H1 (cell line): ENCODE results near the gene NRXN2. TPM values are rescaled to one million over a fixed set of nuclear protein-coding genes. Genes with fewer than 3 reads are reported as not detected.

Experiments
- CTCF ChIA-PET: fragments of 300-600 bp; sonication (Branson Sonifier 250); formaldehyde crosslinking; loops from one replicate; lab custom pipeline; 2021; ENCODE audit not compliant: partially characterized antibody; lab: Charles Lee
- POLR2A ChIA-PET: fragments of 300-600 bp; sonication (Branson Sonifier 250); formaldehyde crosslinking; loops from one replicate; lab custom pipeline; 2021; ENCODE audit warnings: inconsistent platforms; ENCODE audit not compliant: partially characterized antibody; lab: Charles Lee
- DNase-seq, 2 experiments: peaks; one replicate each; pipeline versions ENCODE4 v3.0.0 to v3.0.0-alpha.2; 2010 to 2022; ENCODE audit warnings: low spot score in 2 of 2, low read depth in 1 of 2, mixed read lengths in 1 of 2
- FAIRE-seq: peaks from 2 replicates; lab custom pipeline; 2011; peaks lifted over from hg19 to GRCh38; lab: Jason Lieb, UNC
- H2AFZ ChIP-seq: 2 replicates; pipeline ENCODE4 v1.8.1; 2012; ENCODE audit warnings: low read length, inconsistent platforms
- H2AK5ac ChIP-seq: 2 replicates; pipeline ENCODE4 v1.6.1; 2013; ENCODE audit warnings: low read depth, low read length
- H2BK120ac ChIP-seq: replicated peaks from 2 replicates; pipeline ENCODE3; 2013; ENCODE audit warnings: low read depth, low read length, inconsistent platforms
- H2BK12ac ChIP-seq: 2 replicates; pipeline ENCODE4 v1.6.1; 2013; ENCODE audit warnings: low read depth, low read length
- H2BK15ac ChIP-seq: 2 replicates; pipeline ENCODE4 v1.6.1; 2013; ENCODE audit warnings: low read length
- H2BK20ac ChIP-seq: 2 replicates; pipeline ENCODE4 v1.6.1; 2013; ENCODE audit warnings: low read length
- H2BK5ac ChIP-seq: 2 replicates; pipeline ENCODE4 v1.6.1; 2013; ENCODE audit warnings: low read depth, low read length
- H3K14ac ChIP-seq: 2 replicates; pipeline ENCODE4 v1.6.1; 2013; ENCODE audit warnings: inconsistent platforms; ENCODE audit not compliant: insufficient read length
- H3K18ac ChIP-seq: 2 replicates; pipeline ENCODE4 v1.6.1; 2013; ENCODE audit warnings: low read length; ENCODE audit errors: extremely low read depth
- H3K23ac ChIP-seq: 2 replicates; pipeline ENCODE4 v1.6.1; 2013; ENCODE audit warnings: inconsistent platforms; ENCODE audit not compliant: insufficient read length
- H3K23me2 ChIP-seq: 2 replicates; pipeline ENCODE4 v1.6.1; 2013; ENCODE audit warnings: low read depth, low read length
- H3K27ac ChIP-seq: 2 replicates; pipeline ENCODE4 v1.6.1; 2011; ENCODE audit warnings: low read depth, low read length, inconsistent platforms
- H3K27me3 ChIP-seq, 4 experiments: replicated peaks in 1 of 4; 1 replicate in 1 of 4; 2 replicates in 3 of 4; pipeline versions ENCODE4 v1.6.1 to v1.8.1; 2011 to 2013; ENCODE audit warnings: low read length in 3 of 4, mild to moderate bottlenecking in 3 of 4, inconsistent platforms in 2 of 4, mixed read lengths in 2 of 4, moderate library complexity in 1 of 4; ENCODE audit not compliant: control insufficient read depth in 3 of 4, insufficient read depth in 3 of 4; ENCODE audit errors: extremely low read depth in 1 of 4
- H3K36me3 ChIP-seq, 4 experiments: 2 replicates each; pipeline versions ENCODE4 v1.6.1 to v1.8.1; 2011 to 2013; ENCODE audit warnings: mild to moderate bottlenecking in 4 of 4, low read length in 3 of 4, moderate library complexity in 2 of 4, control low read depth in 1 of 4, inconsistent platforms in 1 of 4; ENCODE audit not compliant: insufficient read depth in 4 of 4, control insufficient read depth in 2 of 4
- H3K4ac ChIP-seq: replicated peaks from 2 replicates; pipeline ENCODE3; 2013; ENCODE audit warnings: low read length, low read depth, mixed read lengths, inconsistent platforms; ENCODE audit not compliant: insufficient read length
- H3K4me1 ChIP-seq, 4 experiments: replicated peaks in 1 of 4; 1 replicate in 1 of 4; 2 replicates in 3 of 4; pipeline versions ENCODE4 v1.6.1 to v1.8.1; 2011 to 2013; ENCODE audit warnings: low read length in 3 of 4, inconsistent platforms in 2 of 4, mixed read lengths in 1 of 4; ENCODE audit not compliant: insufficient read depth in 4 of 4, control insufficient read depth in 3 of 4
- H3K4me2 ChIP-seq, 2 experiments: 2 replicates each; pipeline versions ENCODE4 v1.6.1 to v1.8.1; 2011 to 2013; ENCODE audit warnings: low read depth in 2 of 2, low read length in 2 of 2, control low read depth in 1 of 2, inconsistent platforms in 1 of 2, mild to moderate bottlenecking in 1 of 2; ENCODE audit not compliant: insufficient read depth in 1 of 2
- H3K4me3 ChIP-seq, 4 experiments: fragments of 200-600, 300-600 bp in 1 of 4; sonication (generic), shearing (Covaris generic), sonication (Bioruptor Twin) in 1 of 4; 2 replicates each; pipeline versions ENCODE4 v1.5.1 to v1.8.1; 2011 to 2016; ENCODE audit warnings: low read length in 4 of 4, low read depth in 3 of 4, control low read depth in 2 of 4, inconsistent platforms in 2 of 4, mild to moderate bottlenecking in 2 of 4, mixed read lengths in 1 of 4, moderate library complexity in 1 of 4; ENCODE audit not compliant: insufficient read depth in 2 of 4; ENCODE audit errors: extremely low read depth in 1 of 4
- H3K56ac ChIP-seq: replicated peaks from 2 replicates; pipeline ENCODE3; 2013; ENCODE audit warnings: low read depth, mild to moderate bottlenecking, mixed read lengths, low read length, inconsistent platforms; ENCODE audit not compliant: insufficient read length
- H3K79me1 ChIP-seq: 2 replicates; pipeline ENCODE4 v1.6.1; 2013; ENCODE audit warnings: low read depth, low read length, control low read depth
- H3K79me2 ChIP-seq, 2 experiments: 2 replicates each; pipeline versions ENCODE4 v1.6.1 to v1.8.1; 2012 to 2013; ENCODE audit warnings: low read length in 2 of 2, mild to moderate bottlenecking in 2 of 2, inconsistent platforms in 1 of 2; ENCODE audit not compliant: insufficient read depth in 2 of 2, control insufficient read depth in 1 of 2
- H3K9ac ChIP-seq, 4 experiments: replicated peaks in 1 of 4; 1 replicate in 1 of 4; 2 replicates in 3 of 4; pipeline versions ENCODE4 v1.6.1 to v1.8.1; 2011 to 2013; ENCODE audit warnings: low read depth in 3 of 4, low read length in 3 of 4, control low read depth in 2 of 4, mild to moderate bottlenecking in 2 of 4, moderate library complexity in 2 of 4, inconsistent platforms in 1 of 4; ENCODE audit errors: extremely low read depth in 1 of 4
- H3K9me3 ChIP-seq, 2 experiments: 2 replicates each; pipeline versions ENCODE4 v1.6.1 to v1.8.1; 2012 to 2013; ENCODE audit warnings: mild to moderate bottlenecking in 2 of 2, moderate library complexity in 2 of 2, control low read depth in 1 of 2, inconsistent platforms in 1 of 2, low read depth in 1 of 2, low read length in 1 of 2, mixed read lengths in 1 of 2; ENCODE audit not compliant: insufficient read depth in 2 of 2
- H4K20me1 ChIP-seq, 2 experiments: replicated peaks in 1 of 2; 2 replicates each; pipeline versions ENCODE3 to v1.8.1; 2011 to 2013; ENCODE audit warnings: inconsistent platforms in 2 of 2, low read length in 2 of 2, mild to moderate bottlenecking in 1 of 2; ENCODE audit not compliant: insufficient read depth in 2 of 2, control insufficient read depth in 1 of 2
- H4K5ac ChIP-seq: 2 replicates; pipeline ENCODE4 v1.6.1; 2013; ENCODE audit warnings: low read length, low read depth, mixed read lengths, inconsistent platforms; ENCODE audit not compliant: insufficient read length
- H4K8ac ChIP-seq: 2 replicates; pipeline ENCODE4 v1.8.0; 2013; ENCODE audit warnings: mild to moderate bottlenecking, moderate library complexity, low read length, inconsistent platforms; ENCODE audit not compliant: insufficient read depth; ENCODE audit errors: extremely low read depth
- H4K91ac ChIP-seq: replicated peaks from 2 replicates; pipeline ENCODE3; 2013; ENCODE audit warnings: low read length, mixed read lengths, inconsistent platforms; ENCODE audit not compliant: insufficient read length
- RNF2 ChIP-seq: fragments of 200-900, 300-1000 bp; sonication (generic); IDR thresholded peaks from 2 replicates; pipeline ENCODE4 v1.7.1; 2016; ENCODE audit warnings: borderline replicate concordance, low read depth, mild to moderate bottlenecking, antibody characterized with exemption, low read length; ENCODE audit not compliant: poor library complexity, severe bottlenecking; ENCODE audit errors: missing control alignments
- SP4 ChIP-seq: IDR thresholded peaks from 2 replicates; pipeline ENCODE4 v1.6.1; 2012; ENCODE audit warnings: low read length, inconsistent platforms
- WGBS, 2 experiments: shearing (Covaris generic) in 1 of 2; methylation state at CpG; one replicate each; pipeline versions ENCODE4 v1.1.6 to v1.1.7; 2013 to 2015; ENCODE audit warnings: low lambda C conversion rate in 2 of 2, mixed read lengths in 2 of 2, inconsistent platforms in 1 of 2, low coverage in 1 of 2, missing lambda C conversion rate in 1 of 2; ENCODE audit not compliant: insufficient replicate concordance in 2 of 2, insufficient coverage in 1 of 2, insufficient read length in 1 of 2; ENCODE audit errors: extremely low coverage in 1 of 2, missing lambda C conversion rate in 1 of 2; 5-methylcytosine and 5-hydroxymethylcytosine counted together
- polyA plus RNA-seq, 7 experiments: library from polyadenylated mRNA; depleted of rRNA in 3 of 7; stranded (reverse) in 5 of 7; unstranded in 2 of 7; fragments of >200 nt in 5 of 7; fragments of 200-250 nt in 2 of 7; gene quantifications; 1 replicate in 5 of 7; 2 replicates in 1 of 7; 4 replicates in 1 of 7; pipeline versions ENCODE4 v1.2.1 to v1.2.3, GENCODE V29; 2011 to 2013; ENCODE audit warnings: missing spikeins in 2 of 7, mixed read lengths in 2 of 7
- total RNA-seq: library from RNA; stranded (reverse); fragmentation: NEBNext Ultra II Directional; extraction: Animal tissue kit (Norgen Biotek cat#: 25700); gene quantifications from 2 replicates; pipeline ENCODE4 v1.2.1, GENCODE V29; 2021

NRXN2 gene
- total and polyA plus RNA-seq, 2 of the 8 experiments (the other 6 are each of a cell fraction or from before 2014, with no cell fraction given): 1.3 to 11.5 TPM

GRCh38 chr11:64607381-64607985 is 115.5 kb downstream of the NRXN2 start:
- DNase-seq (no peak), FAIRE-seq (no peak)
- Histone ChIP-seq H3K9ac (no peak overlapping the region), H4K8ac (no peak overlapping the region), H3K4me1 (peaks cover 0 to 6% (median 0%) of the 10 kb centered on the region in 4 experiments; a peak in 1 of 7 replicates), H2BK12ac (no peak overlapping the region), H3K4me3 (no peak overlapping the region), H3K23ac (no peak overlapping the region), H3K4me2 (no peak overlapping the region), H3K56ac (no peak overlapping the region), H3K4ac (no peak overlapping the region), H2BK120ac (no peak overlapping the region), H2AK5ac (no peak overlapping the region), H3K27me3 (no peaks in the 10 kb centered on the region), H3K14ac (no peak overlapping the region), H3K9me3 (no peaks in the 10 kb centered on the region), H4K5ac (no peak overlapping the region), H3K79me1 (no peaks in the 10 kb centered on the region), H4K91ac (no peak overlapping the region), H3K23me2 (no peaks in the 10 kb centered on the region), H2BK5ac (no peak overlapping the region), H3K18ac (no peak overlapping the region), H2AFZ (no peak overlapping the region), H3K27ac (no peak overlapping the region), H2BK20ac (no peak overlapping the region), H3K36me3 (no peaks in the 10 kb centered on the region), H4K20me1 (no peaks in the 10 kb centered on the region), H2BK15ac (no peak overlapping the region), H3K79me2 (no peaks in the 10 kb centered on the region)
- WGBS, 2 experiments: 89% methylated on average over 7 of the region's 55 CpGs; no CpG with 5 or more reads in 1 of the 2 experiments
- no peak for TF ChIP-seq SP4
- no peak for TF ChIP-seq RNF2
- CTCF ChIA-PET: interaction anchor here (1.0 kb wide), 1 partner anchor 9 kb away, joined by 4 read pairs; no protein-coding TSS in a partner anchor
- POLR2A ChIA-PET: no interaction called here
